A549 (cell line): ENCODE measurements around the gene SOX2.

Experiments used
- HOXB13 ChIP-seq: fragments of 250-450 bp; sonication (Bioruptor Pico); IDR thresholded peaks from 2 replicates; pipeline ENCODE4 v1.5.0; 2020; ENCODE audit warnings: low read depth, mild to moderate bottlenecking, moderate library complexity
- POLR2A ChIP-seq: IDR thresholded peaks from 2 replicates; pipeline ENCODE4 v1.6.1; 2012; ENCODE audit warnings: mild to moderate bottlenecking, low read length
- RCOR1 ChIP-seq: fragments of 150-350 bp; IDR thresholded peaks from 2 replicates; pipeline ENCODE4 v1.6.1; 2014; ENCODE audit warnings: antibody characterized with exemption, low read length, low read depth
- TF ChIP-seq, protein P1 (sequence below): fragments of 200-600 bp; sonication (generic); IDR thresholded peaks from 2 replicates; pipeline ENCODE4 v1.6.1; 2016; ENCODE audit warnings: antibody characterized with exemption, mild to moderate bottlenecking, moderate library complexity
- TF ChIP-seq, protein P2 (sequence below): fragments of >200 bp; sonication (Bioruptor Twin); formaldehyde crosslinking; IDR thresholded peaks from 3 replicates; pipeline ENCODE4 v1.5.1; 2016

DNA sequence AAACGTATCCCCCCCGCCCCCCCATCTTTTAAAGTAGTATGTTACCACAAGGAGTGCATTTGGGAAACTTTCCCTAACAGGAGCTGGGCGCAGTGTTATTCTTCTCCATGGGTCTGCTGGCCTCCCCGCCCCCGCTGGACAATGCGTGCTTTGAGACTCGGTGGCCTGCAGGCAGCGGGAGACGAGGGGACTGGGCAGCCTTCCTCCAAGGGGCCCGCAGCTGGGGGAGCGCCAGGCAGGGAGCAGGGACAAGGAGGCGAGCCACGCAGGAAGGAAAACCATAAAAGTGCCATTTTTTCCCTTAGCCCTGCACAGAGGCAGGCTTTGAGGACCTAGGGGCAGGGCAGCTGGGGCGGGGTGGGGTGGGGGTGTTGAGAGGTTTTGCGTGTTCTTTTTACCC is 14.1 kb downstream of the SOX2 start:
- TF ChIP-seq POLR2A (no peak), RCOR1 (no peak), HOXB13 (CRISPR knock-in tag) (no peak)
- TF ChIP-seq, protein P1, sequence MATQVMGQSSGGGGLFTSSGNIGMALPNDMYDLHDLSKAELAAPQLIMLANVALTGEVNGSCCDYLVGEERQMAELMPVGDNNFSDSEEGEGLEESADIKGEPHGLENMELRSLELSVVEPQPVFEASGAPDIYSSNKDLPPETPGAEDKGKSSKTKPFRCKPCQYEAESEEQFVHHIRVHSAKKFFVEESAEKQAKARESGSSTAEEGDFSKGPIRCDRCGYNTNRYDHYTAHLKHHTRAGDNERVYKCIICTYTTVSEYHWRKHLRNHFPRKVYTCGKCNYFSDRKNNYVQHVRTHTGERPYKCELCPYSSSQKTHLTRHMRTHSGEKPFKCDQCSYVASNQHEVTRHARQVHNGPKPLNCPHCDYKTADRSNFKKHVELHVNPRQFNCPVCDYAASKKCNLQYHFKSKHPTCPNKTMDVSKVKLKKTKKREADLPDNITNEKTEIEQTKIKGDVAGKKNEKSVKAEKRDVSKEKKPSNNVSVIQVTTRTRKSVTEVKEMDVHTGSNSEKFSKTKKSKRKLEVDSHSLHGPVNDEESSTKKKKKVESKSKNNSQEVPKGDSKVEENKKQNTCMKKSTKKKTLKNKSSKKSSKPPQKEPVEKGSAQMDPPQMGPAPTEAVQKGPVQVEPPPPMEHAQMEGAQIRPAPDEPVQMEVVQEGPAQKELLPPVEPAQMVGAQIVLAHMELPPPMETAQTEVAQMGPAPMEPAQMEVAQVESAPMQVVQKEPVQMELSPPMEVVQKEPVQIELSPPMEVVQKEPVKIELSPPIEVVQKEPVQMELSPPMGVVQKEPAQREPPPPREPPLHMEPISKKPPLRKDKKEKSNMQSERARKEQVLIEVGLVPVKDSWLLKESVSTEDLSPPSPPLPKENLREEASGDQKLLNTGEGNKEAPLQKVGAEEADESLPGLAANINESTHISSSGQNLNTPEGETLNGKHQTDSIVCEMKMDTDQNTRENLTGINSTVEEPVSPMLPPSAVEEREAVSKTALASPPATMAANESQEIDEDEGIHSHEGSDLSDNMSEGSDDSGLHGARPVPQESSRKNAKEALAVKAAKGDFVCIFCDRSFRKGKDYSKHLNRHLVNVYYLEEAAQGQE = no peak
- TF ChIP-seq, protein P2, sequence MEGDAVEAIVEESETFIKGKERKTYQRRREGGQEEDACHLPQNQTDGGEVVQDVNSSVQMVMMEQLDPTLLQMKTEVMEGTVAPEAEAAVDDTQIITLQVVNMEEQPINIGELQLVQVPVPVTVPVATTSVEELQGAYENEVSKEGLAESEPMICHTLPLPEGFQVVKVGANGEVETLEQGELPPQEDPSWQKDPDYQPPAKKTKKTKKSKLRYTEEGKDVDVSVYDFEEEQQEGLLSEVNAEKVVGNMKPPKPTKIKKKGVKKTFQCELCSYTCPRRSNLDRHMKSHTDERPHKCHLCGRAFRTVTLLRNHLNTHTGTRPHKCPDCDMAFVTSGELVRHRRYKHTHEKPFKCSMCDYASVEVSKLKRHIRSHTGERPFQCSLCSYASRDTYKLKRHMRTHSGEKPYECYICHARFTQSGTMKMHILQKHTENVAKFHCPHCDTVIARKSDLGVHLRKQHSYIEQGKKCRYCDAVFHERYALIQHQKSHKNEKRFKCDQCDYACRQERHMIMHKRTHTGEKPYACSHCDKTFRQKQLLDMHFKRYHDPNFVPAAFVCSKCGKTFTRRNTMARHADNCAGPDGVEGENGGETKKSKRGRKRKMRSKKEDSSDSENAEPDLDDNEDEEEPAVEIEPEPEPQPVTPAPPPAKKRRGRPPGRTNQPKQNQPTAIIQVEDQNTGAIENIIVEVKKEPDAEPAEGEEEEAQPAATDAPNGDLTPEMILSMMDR = no peak
